Neural progenitor cell (in vitro differentiated cells): ENCODE measurements around the gene CSGALNACT2. TPM values are rescaled to one million over a fixed set of nuclear protein-coding genes. Genes with fewer than 3 reads are reported as not detected.

ENCODE experiments used
- DNase-seq: peaks from one replicate; pipeline ENCODE4 v3.0.0-alpha.2; 2016; ENCODE audit warnings: low spot score
- H2AFZ ChIP-seq: fragments of 200-600 bp; sonication (generic); replicated peaks from 2 replicates; pipeline ENCODE4 v1.6.1; 2016; ENCODE audit warnings: antibody characterized with exemption
- H3F3A ChIP-seq: fragments of 200-600 bp; sonication (generic); 2 replicates; pipeline ENCODE4 v1.6.1; 2016; ENCODE audit warnings: antibody characterized with exemption, low read depth
- H3K27ac ChIP-seq: fragments of 200-600 bp; sonication (generic); 2 replicates; pipeline ENCODE4 v1.5.1; 2016; ENCODE audit warnings: mild to moderate bottlenecking
- H3K27me3 ChIP-seq: fragments of 200-600 bp; sonication (generic); 2 replicates; pipeline ENCODE4 v1.6.1; 2016; ENCODE audit warnings: mild to moderate bottlenecking, moderate library complexity
- H3K36me3 ChIP-seq: fragments of 200-600 bp; sonication (generic); 2 replicates; pipeline ENCODE4 v1.5.1; 2016
- H3K4me1 ChIP-seq: fragments of 200-600 bp; sonication (generic); 2 replicates; pipeline ENCODE4 v1.6.1; 2016; ENCODE audit warnings: mixed run types
- H3K4me2 ChIP-seq: fragments of 200-600 bp; sonication (generic); 2 replicates; pipeline ENCODE4 v1.6.1; 2016
- H3K4me3 ChIP-seq: fragments of 200-600 bp; sonication (generic); 2 replicates; pipeline ENCODE4 v1.5.1; 2016
- H3K79me2 ChIP-seq: fragments of 200-600 bp; sonication (generic); 2 replicates; pipeline ENCODE4 v1.6.1; 2016; ENCODE audit warnings: low read depth
- H3K9ac ChIP-seq: fragments of 200-600 bp; sonication (generic); 2 replicates; pipeline ENCODE4 v1.6.1; 2016
- H3K9me3 ChIP-seq: fragments of 200-600 bp; sonication (generic); 2 replicates; pipeline ENCODE4 v1.5.1; 2016; ENCODE audit warnings: low read depth
- H4K20me1 ChIP-seq: fragments of 200-600 bp; sonication (generic); 2 replicates; pipeline ENCODE4 v1.6.1; 2016; ENCODE audit warnings: low read depth
- H3K27ac Mint-ChIP-seq: 3 replicates; pipeline ENCODE4 v1.8.0; 2021; ENCODE audit warnings: mixed read lengths
- H3K27me3 Mint-ChIP-seq: 2 replicates; pipeline ENCODE4 v1.8.0; 2022; ENCODE audit warnings: low read depth, mild to moderate bottlenecking, inconsistent platforms, moderate library complexity, mixed read lengths; ENCODE audit not compliant: insufficient read depth
- H3K36me3 Mint-ChIP-seq: 3 replicates; pipeline ENCODE4 v1.8.0; 2021; ENCODE audit warnings: mixed read lengths
- H3K4me1 Mint-ChIP-seq: 3 replicates; pipeline ENCODE4 v1.8.0; 2021; ENCODE audit warnings: mixed read lengths
- H3K4me3 Mint-ChIP-seq: 3 replicates; pipeline ENCODE4 v1.8.0; 2021; ENCODE audit warnings: mild to moderate bottlenecking, moderate library complexity, mixed read lengths
- H3K9me3 Mint-ChIP-seq: 3 replicates; pipeline ENCODE4 v1.8.0; 2020; ENCODE audit warnings: mixed read lengths
- EZH2 ChIP-seq: fragments of 200-600 bp; sonication (generic); IDR thresholded peaks from 2 replicates; pipeline ENCODE4 v1.6.1; 2017; ENCODE audit warnings: antibody characterized with exemption, mild to moderate bottlenecking, moderate library complexity
- EZH2phosphoT487 ChIP-seq: fragments of 200-600 bp; sonication (generic); IDR thresholded peaks from 2 replicates; pipeline ENCODE4 v1.6.1; 2017; ENCODE audit warnings: antibody characterized with exemption
- total RNA-seq: library from RNA; depleted of rRNA; stranded (reverse); fragments of >200 nt; gene quantifications from 2 replicates; pipeline ENCODE4 v1.2.3, GENCODE V29; 2015; ENCODE audit warnings: low replicate concordance
- TF ChIP-seq, protein P1 (sequence below): fragments of 200-600 bp; sonication (generic); IDR thresholded peaks from 2 replicates; pipeline ENCODE4 v1.5.1; 2017; ENCODE audit warnings: antibody characterized with exemption, mild to moderate bottlenecking

Gene CSGALNACT2
- total RNA-seq, 1 donor from 2014 or later, result 9.3 TPM

DNA sequence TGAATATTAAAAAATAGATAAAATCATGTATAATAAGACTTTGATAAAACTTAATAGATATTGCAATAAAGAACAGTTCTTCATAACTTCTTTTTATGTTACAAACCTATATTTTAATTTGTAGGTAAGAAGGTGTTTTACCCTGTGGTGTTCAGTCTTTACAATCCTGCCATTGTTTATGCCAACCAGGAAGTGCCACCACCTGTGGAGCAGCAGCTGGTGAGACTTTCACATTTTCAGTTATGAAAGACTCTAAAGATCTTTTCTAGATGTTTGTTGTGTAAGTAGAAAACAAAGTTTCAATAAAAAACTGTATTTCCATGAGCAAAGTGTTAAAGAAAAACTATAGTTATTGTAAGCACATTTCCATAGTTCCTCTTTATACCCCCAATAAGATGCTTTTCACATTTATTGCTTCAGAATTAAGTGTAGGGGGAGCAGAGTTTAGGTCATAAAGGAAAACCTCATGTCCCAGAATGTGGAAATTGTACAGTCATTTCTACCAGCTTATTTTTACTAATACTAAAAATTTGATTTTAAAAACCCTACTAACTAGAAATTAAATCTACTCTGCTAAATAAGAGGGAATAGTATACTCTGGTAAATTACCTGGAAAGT, 28.7 kb downstream of the CSGALNACT2 start:
- no peak overlapping the region for H3K27ac Mint-ChIP-seq
- Histone ChIP-seq H3K4me3 (no peak overlapping the region), H3K9ac (no peak overlapping the region), H3K4me2 (no peak overlapping the region), H3K9me3 (no peaks in the 10 kb centered on the region), H2AFZ (no peak overlapping the region), H3K79me2 (no peaks in the 10 kb centered on the region), H3K27me3 (no peaks in the 10 kb centered on the region), H3K27ac (no peak overlapping the region), H3K4me1 (no peaks in the 10 kb centered on the region), H3K36me3 (no peaks in the 10 kb centered on the region), H3F3A (peaks cover 5% of the 10 kb centered on the region), H4K20me1 (no peaks in the 10 kb centered on the region)
- no peak for DNase-seq
- no peaks in the 10 kb centered on the region for H3K9me3 Mint-ChIP-seq
- peaks cover 20% of the 10 kb centered on the region for H3K36me3 Mint-ChIP-seq
- H3K4me1 Mint-ChIP-seq, result peaks cover 2% of the 10 kb centered on the region
- no peak overlapping the region for H3K4me3 Mint-ChIP-seq
- no peak for TF ChIP-seq EZH2
- TF ChIP-seq EZH2phosphoT487, result no peak
- TF ChIP-seq, protein P1, sequence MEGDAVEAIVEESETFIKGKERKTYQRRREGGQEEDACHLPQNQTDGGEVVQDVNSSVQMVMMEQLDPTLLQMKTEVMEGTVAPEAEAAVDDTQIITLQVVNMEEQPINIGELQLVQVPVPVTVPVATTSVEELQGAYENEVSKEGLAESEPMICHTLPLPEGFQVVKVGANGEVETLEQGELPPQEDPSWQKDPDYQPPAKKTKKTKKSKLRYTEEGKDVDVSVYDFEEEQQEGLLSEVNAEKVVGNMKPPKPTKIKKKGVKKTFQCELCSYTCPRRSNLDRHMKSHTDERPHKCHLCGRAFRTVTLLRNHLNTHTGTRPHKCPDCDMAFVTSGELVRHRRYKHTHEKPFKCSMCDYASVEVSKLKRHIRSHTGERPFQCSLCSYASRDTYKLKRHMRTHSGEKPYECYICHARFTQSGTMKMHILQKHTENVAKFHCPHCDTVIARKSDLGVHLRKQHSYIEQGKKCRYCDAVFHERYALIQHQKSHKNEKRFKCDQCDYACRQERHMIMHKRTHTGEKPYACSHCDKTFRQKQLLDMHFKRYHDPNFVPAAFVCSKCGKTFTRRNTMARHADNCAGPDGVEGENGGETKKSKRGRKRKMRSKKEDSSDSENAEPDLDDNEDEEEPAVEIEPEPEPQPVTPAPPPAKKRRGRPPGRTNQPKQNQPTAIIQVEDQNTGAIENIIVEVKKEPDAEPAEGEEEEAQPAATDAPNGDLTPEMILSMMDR, result no peak
- peaks cover 2% of the 10 kb centered on the region for H3K27me3 Mint-ChIP-seq

DNA sequence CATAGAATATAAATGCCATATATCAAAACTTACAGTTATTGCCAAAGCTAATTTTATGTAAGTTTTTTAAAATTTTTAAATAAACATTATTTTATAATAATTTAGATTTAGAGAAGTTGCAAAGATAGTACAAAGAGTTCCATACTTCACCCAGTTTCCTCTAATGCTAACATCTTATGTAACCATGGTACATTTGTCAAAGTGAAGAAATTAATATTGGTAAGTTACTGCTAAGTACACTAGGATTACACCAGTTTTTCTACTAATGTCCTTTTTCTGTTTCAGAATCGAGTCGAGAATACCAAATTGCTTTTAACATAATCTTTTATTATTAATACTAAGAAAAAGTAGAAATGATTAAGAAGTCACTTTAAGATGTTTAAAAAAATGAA, 29.2 kb downstream of the CSGALNACT2 start:
- H3K4me1 Mint-ChIP-seq, result peaks cover 2% of the 10 kb centered on the region
- H3K36me3 Mint-ChIP-seq, result peaks cover 19% of the 10 kb centered on the region
- TF ChIP-seq EZH2phosphoT487 (no peak), EZH2 (no peak)
- TF ChIP-seq, protein P1, result no peak
- Histone ChIP-seq H3K9me3 (no peaks in the 10 kb centered on the region), H3K27ac (no peak overlapping the region), H2AFZ (no peak overlapping the region), H3K4me3 (no peak overlapping the region), H3K36me3 (no peaks in the 10 kb centered on the region), H4K20me1 (no peaks in the 10 kb centered on the region), H3K9ac (no peak overlapping the region), H3K79me2 (no peaks in the 10 kb centered on the region), H3K27me3 (no peaks in the 10 kb centered on the region), H3K4me1 (no peaks in the 10 kb centered on the region), H3K4me2 (no peak overlapping the region), H3F3A (peaks cover 5% of the 10 kb centered on the region)
- no peak for DNase-seq
- H3K27ac Mint-ChIP-seq, result no peak overlapping the region
- H3K9me3 Mint-ChIP-seq, result no peaks in the 10 kb centered on the region
- no peak overlapping the region for H3K4me3 Mint-ChIP-seq
- H3K27me3 Mint-ChIP-seq, result peaks cover 2% of the 10 kb centered on the region

DNA sequence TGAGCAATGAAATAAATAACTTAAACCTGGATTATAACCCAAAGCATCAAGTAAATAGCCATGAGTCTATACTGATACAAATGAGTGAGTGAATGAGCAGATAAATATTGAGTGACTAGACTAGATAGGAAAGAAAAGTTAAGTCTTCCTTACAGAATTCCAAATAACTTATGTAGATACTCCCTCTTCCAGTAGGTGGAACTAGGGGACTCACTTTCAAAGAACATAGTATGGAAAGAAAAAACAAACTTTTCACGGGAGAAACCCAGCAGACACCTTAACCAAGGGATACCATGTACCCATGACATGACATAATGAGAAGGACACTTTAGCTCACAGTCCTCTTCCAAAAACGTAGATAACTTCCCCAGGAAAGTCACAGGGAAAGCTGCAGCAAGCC, 32.2 kb downstream of the CSGALNACT2 start:
- Histone ChIP-seq H3K9me3 (no peaks in the 10 kb centered on the region), H3K27me3 (no peaks in the 10 kb centered on the region), H3K36me3 (no peaks in the 10 kb centered on the region), H3K9ac (no peak overlapping the region), H3K27ac (no peak overlapping the region), H3K4me3 (no peak overlapping the region), H2AFZ (no peak overlapping the region), H4K20me1 (no peaks in the 10 kb centered on the region), H3K4me1 (no peaks in the 10 kb centered on the region), H3F3A (peaks cover 5% of the 10 kb centered on the region), H3K79me2 (no peaks in the 10 kb centered on the region), H3K4me2 (no peak overlapping the region)
- no peak for TF ChIP-seq EZH2
- no peak for TF ChIP-seq EZH2phosphoT487
- TF ChIP-seq, protein P1, result peak; percentile 41
- Mint-ChIP-seq H3K27me3 (peaks cover 4% of the 10 kb centered on the region), H3K4me3 (no peak overlapping the region), H3K36me3 (peaks cover 14% of the 10 kb centered on the region), H3K4me1 (peaks cover 2% of the 10 kb centered on the region), H3K9me3 (no peaks in the 10 kb centered on the region), H3K27ac (no peak overlapping the region)
- no peak for DNase-seq
